CD14-positive monocyte (primary cell): ENCODE results near the gene MTX2. TPM values are rescaled to one million over a fixed set of nuclear protein-coding genes. Genes with fewer than 3 reads are reported as not detected.

Source experiments
- DNase-seq, 3 donors: peaks; one replicate each; pipeline ENCODE4 v3.0.0-alpha.2; 2011 to 2022
- H2AFZ ChIP-seq: 2 replicates; pipeline ENCODE4 v1.6.0; 2012; ENCODE audit warnings: mild to moderate bottlenecking, low read depth, low read length, inconsistent platforms; ENCODE audit not compliant: insufficient read depth, poor library complexity, severe bottlenecking
- H3K27ac ChIP-seq, 2 donors: 1 replicate in 1 of 2; 2 replicates in 1 of 2; pipeline ENCODE4 v1.5.1; 2012 to 2013; ENCODE audit warnings: low read length in 2 of 2, control low read depth in 1 of 2, inconsistent platforms in 1 of 2, low read depth in 1 of 2, mild to moderate bottlenecking in 1 of 2
- H3K27me3 ChIP-seq, 2 donors: one replicate each; pipeline versions ENCODE4 v1.6.0 to v1.6.1; 2011 to 2013; ENCODE audit warnings: low read length in 2 of 2; ENCODE audit not compliant: control insufficient read depth in 2 of 2, insufficient read depth in 2 of 2
- H3K36me3 ChIP-seq, 2 donors: replicated peaks in 1 of 2; 1 replicate in 1 of 2; 2 replicates in 1 of 2; pipeline versions ENCODE4 v1.5.1 to v1.6.1; 2012 to 2013; ENCODE audit warnings: low read length in 2 of 2, control low read depth in 1 of 2, inconsistent platforms in 1 of 2, mild to moderate bottlenecking in 1 of 2; ENCODE audit not compliant: insufficient read depth in 2 of 2, control insufficient read depth in 1 of 2
- H3K4me1 ChIP-seq, 2 donors: 1 replicate in 1 of 2; 2 replicates in 1 of 2; pipeline versions ENCODE4 v1.5.1 to v1.6.1; 2012 to 2013; ENCODE audit warnings: low read length in 2 of 2, control low read depth in 1 of 2, inconsistent platforms in 1 of 2, mild to moderate bottlenecking in 1 of 2, moderate library complexity in 1 of 2; ENCODE audit not compliant: insufficient read depth in 2 of 2, control insufficient read depth in 1 of 2
- H3K4me2 ChIP-seq: replicated peaks from 2 replicates; pipeline ENCODE3; 2012; ENCODE audit warnings: low read length, moderate library complexity, mild to moderate bottlenecking; ENCODE audit not compliant: poor library complexity, severe bottlenecking; ENCODE audit errors: extremely low read depth
- H3K4me3 ChIP-seq, 3 experiments: fragments of 200-600 bp in 1 of 3; sonication (generic) in 1 of 3; replicated peaks in 1 of 3; 1 replicate in 2 of 3; 2 replicates in 1 of 3; pipeline ENCODE4 v1.5.1; 2011 to 2013; ENCODE audit warnings: low read length in 3 of 3, mild to moderate bottlenecking in 3 of 3, control low read depth in 2 of 3, low read depth in 2 of 3, inconsistent platforms in 1 of 3, moderate library complexity in 1 of 3
- H3K79me2 ChIP-seq: 2 replicates; pipeline ENCODE4 v1.6.0; 2012; ENCODE audit warnings: mild to moderate bottlenecking, control low read depth, inconsistent platforms, low read length, moderate library complexity; ENCODE audit not compliant: insufficient read depth
- H3K9ac ChIP-seq: 2 replicates; pipeline ENCODE4 v1.6.0; 2017; ENCODE audit warnings: low read length, mild to moderate bottlenecking; ENCODE audit not compliant: insufficient read depth, poor library complexity, severe bottlenecking
- H3K9me3 ChIP-seq, 2 donors: replicated peaks in 1 of 2; 1 replicate in 1 of 2; 2 replicates in 1 of 2; pipeline versions ENCODE4 v1.5.1 to v1.6.1; 2012 to 2013; ENCODE audit warnings: low read length in 2 of 2, control low read depth in 1 of 2; ENCODE audit not compliant: control insufficient read depth in 1 of 2, insufficient read depth in 1 of 2
- H4K20me1 ChIP-seq: 2 replicates; pipeline ENCODE4 v1.6.0; 2012; ENCODE audit warnings: mild to moderate bottlenecking, low read length, control low read depth, moderate library complexity; ENCODE audit not compliant: insufficient read depth
- H3K27ac Mint-ChIP-seq, 7 donors: one replicate each; pipeline ENCODE4 v1.8.0; 2020; ENCODE audit warnings: mild to moderate bottlenecking in 7 of 7, mixed read lengths in 7 of 7, moderate library complexity in 6 of 7, inconsistent platforms in 2 of 7
- H3K27me3 Mint-ChIP-seq, 3 donors: one replicate each; pipeline ENCODE4 v1.8.0; 2021 to 2022; ENCODE audit warnings: low read depth in 3 of 3, mild to moderate bottlenecking in 3 of 3, mixed read lengths in 3 of 3, moderate library complexity in 3 of 3, inconsistent platforms in 1 of 3
- H3K36me3 Mint-ChIP-seq, 2 donors: one replicate each; pipeline ENCODE4 v1.8.0; 2020; ENCODE audit warnings: mixed read lengths in 2 of 2, inconsistent platforms in 1 of 2, mild to moderate bottlenecking in 1 of 2
- H3K4me1 Mint-ChIP-seq: one replicate; pipeline ENCODE4 v1.8.0; 2020; ENCODE audit warnings: mild to moderate bottlenecking, mixed read lengths
- H3K4me3 Mint-ChIP-seq, 2 donors: one replicate each; pipeline ENCODE4 v1.8.0; 2020; ENCODE audit warnings: mild to moderate bottlenecking in 2 of 2, mixed read lengths in 2 of 2, moderate library complexity in 1 of 2
- H3K9me3 Mint-ChIP-seq, 7 donors: one replicate each; pipeline ENCODE4 v1.8.0; 2020 to 2022; ENCODE audit warnings: mixed read lengths in 7 of 7, mild to moderate bottlenecking in 6 of 7, moderate library complexity in 6 of 7, inconsistent platforms in 2 of 7
- CTCF ChIP-seq: fragments of 200-600 bp; IDR thresholded peaks from one replicate; pipeline ENCODE4 v1.8.0; 2022; ENCODE audit warnings: antibody characterized with exemption, mild to moderate bottlenecking
- WGBS: methylation state at CpG from one replicate; pipeline ENCODE4 v1.1.5; 2013; ENCODE audit warnings: missing lambda C conversion rate; ENCODE audit not compliant: insufficient coverage; 5-methylcytosine and 5-hydroxymethylcytosine counted together
- intact Hi-C, 2 donors: fragments of 100-400 bp; cut with micrococcal nuclease; formaldehyde crosslinking; loops; one replicate each; pipeline versions ENCODE4 v1.15.0 to v1.15.1; 2023
- polyA plus RNA-seq, 3 donors: library from polyadenylated mRNA; depleted of rRNA in 1 of 3; unstranded in 2 of 3; stranded (reverse) in 1 of 3; fragments of 300-500 nt in 2 of 3; fragments of >200 nt in 1 of 3; fragmentation: Illumina TruSeq in 2 of 3; gene quantifications; 1 replicate in 2 of 3; 2 replicates in 1 of 3; pipeline ENCODE4 v1.2.3, GENCODE V29; 2012 to 2021

Gene MTX2
- polyA plus RNA-seq, 3 donors, result 7.6 to 9.8 (median 7.6) TPM

DNA sequence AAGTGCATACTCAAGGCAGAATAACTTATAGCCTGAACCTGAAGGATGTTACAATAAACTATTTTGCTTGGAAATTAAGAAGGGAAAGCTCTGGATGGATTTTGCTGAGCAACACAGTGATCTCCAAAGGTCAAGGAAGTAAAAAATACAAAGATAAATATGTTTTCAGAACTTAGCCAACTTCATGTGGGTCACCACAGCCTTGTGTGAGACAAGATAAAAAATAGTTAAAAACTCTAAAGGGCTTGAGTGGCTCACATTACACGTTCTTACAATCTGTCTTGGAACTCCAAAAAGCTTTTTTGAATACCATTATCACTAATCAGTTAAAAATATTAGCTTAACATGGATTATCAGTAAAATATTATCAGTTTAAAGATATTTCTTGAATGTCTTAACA lies 28.9 kb upstream of the MTX2 start:
- no peaks in the 10 kb centered on the region for H3K36me3 Mint-ChIP-seq
- Histone ChIP-seq H3K9ac (no peak overlapping the region), H2AFZ (no peak overlapping the region), H3K27me3 (peaks cover 0 to 3% of the 10 kb centered on the region in 2 donors), H3K27ac (no peak overlapping the region), H3K4me3 (no peak overlapping the region), H3K36me3 (no peaks in the 10 kb centered on the region), H3K4me2 (no peak overlapping the region), H3K4me1 (no peaks in the 10 kb centered on the region), H4K20me1 (no peaks in the 10 kb centered on the region), H3K79me2 (no peaks in the 10 kb centered on the region), H3K9me3 (no peaks in the 10 kb centered on the region)
- WGBS, result no CpG with 5 or more reads among the region's 1 CpG
- H3K4me1 Mint-ChIP-seq, result no peaks in the 10 kb centered on the region
- no peak overlapping the region for H3K27ac Mint-ChIP-seq
- peaks cover 7 to 29% (median 14%) of the 10 kb centered on the region in 3 donors for H3K27me3 Mint-ChIP-seq
- intact Hi-C loops, result no loop called here
- H3K9me3 Mint-ChIP-seq, result peaks cover 0 to 2% (median 0%) of the 10 kb centered on the region in 7 donors
- TF ChIP-seq CTCF, result no peak
- no peak overlapping the region for H3K4me3 Mint-ChIP-seq
- no peak for DNase-seq

DNA sequence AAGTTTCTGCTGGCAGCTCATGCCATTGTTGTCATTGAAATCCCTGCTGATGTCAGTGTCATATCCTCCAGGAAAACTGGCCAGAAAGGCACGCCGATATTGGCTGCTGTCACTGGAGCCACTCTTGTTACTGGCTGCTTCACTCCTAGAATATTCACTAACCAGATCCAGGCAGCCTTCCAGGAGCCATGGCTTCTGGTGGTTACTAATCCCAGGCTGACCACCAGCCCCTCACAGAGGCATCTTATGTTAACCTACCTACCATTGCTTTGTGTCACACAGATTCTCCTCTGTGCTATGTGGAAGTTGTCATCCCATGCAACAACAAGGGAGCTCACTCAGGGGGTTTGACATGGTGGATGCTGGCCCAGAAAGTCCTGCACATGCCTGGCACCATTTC lies 27.0 kb upstream of the MTX2 start:
- intact Hi-C loops, result no loop called here
- no peaks in the 10 kb centered on the region for H3K4me1 Mint-ChIP-seq
- no peak for TF ChIP-seq CTCF
- Histone ChIP-seq H3K4me1 (no peaks in the 10 kb centered on the region), H3K79me2 (no peaks in the 10 kb centered on the region), H3K27ac (no peak overlapping the region), H3K9me3 (no peaks in the 10 kb centered on the region), H3K36me3 (no peaks in the 10 kb centered on the region), H3K4me2 (no peak overlapping the region), H3K4me3 (no peak overlapping the region), H4K20me1 (no peaks in the 10 kb centered on the region), H3K9ac (no peak overlapping the region), H2AFZ (no peak overlapping the region), H3K27me3 (peaks cover 0 to 2% of the 10 kb centered on the region in 2 donors)
- 92% methylated on average over 2 of the region's 2 CpGs for WGBS
- no peaks in the 10 kb centered on the region for H3K36me3 Mint-ChIP-seq
- no peak overlapping the region for H3K27ac Mint-ChIP-seq
- H3K9me3 Mint-ChIP-seq, result peaks cover 0 to 1% (median 0%) of the 10 kb centered on the region in 7 donors
- DNase-seq, result no peak
- peaks cover 7 to 27% (median 11%) of the 10 kb centered on the region in 3 donors for H3K27me3 Mint-ChIP-seq
- no peak overlapping the region for H3K4me3 Mint-ChIP-seq
